GM12874 (cell line): ENCODE results near the gene CRYBB3.

Source experiments
- CTCF ChIP-seq: IDR thresholded peaks from 2 replicates; pipeline ENCODE4 v1.5.1; 2011; ENCODE audit warnings: low read depth, mild to moderate bottlenecking, control low read depth, low read length, moderate library complexity; ENCODE audit not compliant: insufficient read depth

Gene CRYBB3

GRCh38 chr22:25167834-25168601 lies 31.6 kb upstream of the CRYBB3 start:
- no peak for TF ChIP-seq CTCF

GRCh38 chr22:25169278-25170031 lies 30.2 kb upstream of the CRYBB3 start:
- TF ChIP-seq CTCF: no peak

- TF ChIP-seq CTCF: no peak
Measured at GRCh38 chr22:25170426-25170980, 29.2 kb upstream of the CRYBB3 start.

GRCh38 chr22:25172153-25172552 lies 27.5 kb upstream of the CRYBB3 start:
- peak; percentile 49 for TF ChIP-seq CTCF

- no peak for TF ChIP-seq CTCF
Measured at GRCh38 chr22:25174156-25174887, 25.3 kb upstream of the CRYBB3 start.

GRCh38 chr22:25174888-25175411 lies 24.7 kb upstream of the CRYBB3 start:
- TF ChIP-seq CTCF: no peak

- TF ChIP-seq CTCF: no peak
Measured at GRCh38 chr22:25176175-25176574, 23.5 kb upstream of the CRYBB3 start.
